HG03135 (cell line): Measurements from ENCODE around the gene HES5.

ENCODE experiments used
- ATAC-seq: cut with Tn5 transposase; IDR thresholded peaks from one replicate; pipeline ENCODE4 v1.9.1; 2021; ENCODE audit warnings: mild to moderate bottlenecking, moderate library complexity; ENCODE audit not compliant: unreplicated experiment

Gene HES5

GRCh38 chr1:2517966-2518365 lies 12.1 kb downstream of the HES5 start:
- no peak for ATAC-seq

DNA sequence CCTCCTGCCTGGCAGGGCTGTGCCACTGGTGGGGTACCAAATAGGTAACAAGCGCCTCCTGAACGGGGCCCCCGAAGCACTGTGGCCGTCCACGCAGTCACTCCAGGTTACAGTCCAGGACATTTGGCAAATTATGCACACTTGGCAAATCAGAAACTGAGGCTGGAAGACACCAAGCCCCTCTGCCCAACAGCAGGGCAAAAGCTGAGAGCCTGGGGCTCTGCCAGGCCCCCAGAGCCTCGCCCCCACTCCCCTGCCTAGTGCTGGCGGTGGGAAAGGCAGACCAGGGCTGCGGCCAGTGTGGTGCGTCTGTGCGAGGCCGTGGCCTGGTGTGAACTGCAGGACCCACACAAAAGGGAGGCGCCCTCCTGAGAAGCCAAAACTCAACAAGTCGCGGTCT lies 13.1 kb downstream of the HES5 start:
- no peak for ATAC-seq

GRCh38 chr1:2516124-2516523 lies 13.9 kb downstream of the HES5 start:
- no peak for ATAC-seq

DNA sequence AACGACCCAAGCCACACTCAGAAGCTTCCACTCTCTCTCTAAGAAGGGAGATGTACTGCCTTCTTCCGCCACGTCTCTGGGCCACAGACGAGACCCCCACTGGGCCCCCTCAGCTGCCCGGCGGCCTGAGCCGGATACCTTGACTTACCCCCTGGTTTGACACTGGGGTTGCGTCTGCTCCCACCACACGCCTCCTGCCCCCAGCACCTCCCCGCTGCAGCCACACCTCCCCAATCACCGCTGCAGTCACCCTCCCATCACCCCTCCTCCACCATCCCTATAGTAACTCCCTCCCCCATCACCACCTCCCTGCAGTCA lies 14.3 kb downstream of the HES5 start:
- no peak for ATAC-seq

DNA sequence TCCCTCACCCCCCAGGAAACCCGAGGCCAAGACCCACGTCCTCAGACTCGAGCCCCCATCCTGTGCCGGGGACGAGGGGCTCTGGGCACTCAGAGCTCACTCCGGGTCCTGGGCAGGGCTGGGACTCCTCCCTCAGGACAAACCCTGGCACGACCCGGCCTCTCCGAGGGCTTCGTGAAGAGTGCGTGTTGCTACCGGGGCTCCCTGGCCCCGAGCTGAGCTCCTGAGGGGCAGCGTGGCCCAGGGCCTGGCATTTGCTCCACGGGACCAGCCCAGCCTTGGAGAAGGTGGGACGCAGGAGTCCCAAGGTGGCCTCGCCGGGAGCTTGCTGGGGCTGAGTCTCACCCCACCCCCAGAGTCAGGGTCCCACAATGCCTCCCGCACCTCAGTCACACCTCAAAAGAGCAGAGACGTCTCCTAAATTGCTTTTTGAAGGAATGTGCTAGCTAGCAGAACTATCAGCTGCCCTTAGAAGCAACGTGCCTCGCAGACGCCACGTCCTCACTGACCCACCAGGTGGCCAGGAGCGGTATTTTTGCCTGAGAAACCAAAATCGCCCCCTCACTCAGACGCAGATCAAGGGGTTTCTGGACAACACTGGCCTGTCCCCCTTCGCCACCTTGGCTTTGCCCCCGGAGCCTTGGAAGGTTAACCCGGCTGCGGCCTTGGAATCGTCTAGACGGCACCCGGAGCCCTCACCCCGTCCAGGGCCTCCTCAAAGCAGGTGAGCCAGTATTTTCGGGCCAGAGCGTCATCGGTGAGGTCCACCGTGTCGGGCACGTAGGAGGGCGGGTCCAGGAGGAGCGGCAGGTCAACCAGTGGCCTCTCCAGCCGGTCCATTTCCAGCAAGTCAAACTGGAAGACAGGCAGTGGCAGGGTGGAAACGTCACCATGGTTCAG lies 14.9 kb downstream of the HES5 start:
- no peak for ATAC-seq

GRCh38 chr1:2513939-2514652 lies 16.0 kb downstream of the HES5 start:
- ATAC-seq: no peak

DNA sequence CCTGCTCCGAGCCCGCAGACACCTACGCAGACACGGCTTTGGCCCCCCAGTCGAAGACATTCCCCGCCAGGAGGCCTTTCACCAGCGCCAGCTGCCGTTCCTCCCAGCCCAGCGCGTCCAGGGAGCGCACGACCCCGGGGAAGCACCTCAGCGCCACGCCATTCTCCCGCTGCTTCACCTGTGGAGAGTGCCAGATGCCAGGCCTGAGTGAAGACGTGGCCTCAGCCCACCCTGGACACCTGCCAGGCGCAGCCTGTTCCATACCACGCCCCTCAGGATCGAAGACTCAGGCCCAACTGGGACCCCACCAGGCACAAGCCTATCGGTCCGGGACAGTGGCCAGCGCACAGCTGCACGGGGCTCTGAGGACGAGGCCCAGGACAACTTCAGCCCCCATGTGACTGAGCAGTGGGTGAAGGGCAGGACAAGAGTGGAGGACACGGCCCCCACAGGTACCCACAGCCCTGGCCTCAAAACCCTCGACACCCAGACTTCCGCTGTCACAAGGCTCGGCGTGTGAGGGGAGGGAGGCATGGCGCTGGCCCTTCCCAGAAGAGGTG lies 17.1 kb downstream of the HES5 start:
- no peak for ATAC-seq

- no peak for ATAC-seq
Measured at GRCh38 chr1:2510366-2511155, 19.5 kb downstream of the HES5 start.

DNA sequence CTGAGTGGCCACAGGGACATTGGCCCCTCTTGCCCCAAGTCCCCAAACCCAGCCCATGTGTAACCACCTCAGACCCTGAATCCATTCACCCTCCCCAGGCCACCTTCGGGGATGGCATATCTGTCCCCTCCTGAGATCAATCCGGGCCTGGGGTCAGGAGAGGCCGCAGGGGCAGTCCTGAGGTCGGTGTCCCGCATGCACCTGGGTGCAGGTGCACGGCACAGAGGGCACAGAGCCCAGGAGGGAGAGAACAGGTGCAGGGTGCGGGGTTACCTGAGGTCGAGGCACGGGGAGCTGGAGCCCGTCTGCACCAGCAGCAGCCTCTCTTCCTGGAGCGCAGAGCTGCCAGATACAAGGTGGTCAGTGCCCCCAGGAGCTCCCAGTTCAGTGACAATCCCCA lies 20.5 kb downstream of the HES5 start:
- no peak for ATAC-seq

DNA sequence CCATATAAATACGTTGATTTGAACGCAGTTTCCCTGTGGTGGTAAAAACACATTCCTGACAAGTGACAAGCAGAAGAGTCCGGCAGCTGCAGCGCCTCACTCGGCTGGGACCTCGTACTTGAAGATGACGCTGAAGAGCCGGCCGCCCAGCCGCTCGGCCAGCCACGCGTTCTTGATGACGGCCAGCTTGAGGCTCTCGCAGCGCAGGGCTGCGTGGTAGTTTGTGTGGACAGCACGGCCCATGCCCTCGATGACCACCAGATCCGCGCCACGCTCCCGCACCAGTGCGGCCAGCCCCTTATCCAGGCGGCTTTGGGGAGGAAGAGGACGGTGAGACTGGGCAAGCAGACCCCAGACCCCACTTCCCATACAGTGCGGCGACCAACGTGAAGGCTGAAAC lies 21.3 kb downstream of the HES5 start:
- no peak for ATAC-seq

DNA sequence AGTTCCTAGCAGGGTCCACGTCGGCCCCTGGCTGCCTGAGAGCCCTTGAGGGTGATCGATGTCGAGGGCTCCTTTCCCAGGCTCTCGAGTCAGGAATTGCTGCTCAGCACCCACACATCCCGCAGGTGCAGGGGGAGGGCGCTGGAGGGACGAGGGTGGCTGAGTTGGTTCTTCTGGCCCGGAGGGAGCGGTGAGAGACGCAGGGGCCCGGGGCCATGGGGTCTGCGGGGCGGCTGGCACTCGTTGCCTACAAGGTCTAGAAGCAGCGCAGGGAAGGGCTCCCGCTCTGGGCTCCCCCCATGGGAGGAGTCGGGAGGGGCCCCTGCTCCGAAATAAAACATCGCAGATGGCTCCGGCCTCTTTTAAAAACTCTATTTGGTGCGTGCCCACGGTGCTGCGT lies 21.9 kb downstream of the HES5 start:
- ATAC-seq: no peak

- no peak for ATAC-seq
Measured at GRCh38 chr1:2507744-2508155, 22.3 kb downstream of the HES5 start.

DNA sequence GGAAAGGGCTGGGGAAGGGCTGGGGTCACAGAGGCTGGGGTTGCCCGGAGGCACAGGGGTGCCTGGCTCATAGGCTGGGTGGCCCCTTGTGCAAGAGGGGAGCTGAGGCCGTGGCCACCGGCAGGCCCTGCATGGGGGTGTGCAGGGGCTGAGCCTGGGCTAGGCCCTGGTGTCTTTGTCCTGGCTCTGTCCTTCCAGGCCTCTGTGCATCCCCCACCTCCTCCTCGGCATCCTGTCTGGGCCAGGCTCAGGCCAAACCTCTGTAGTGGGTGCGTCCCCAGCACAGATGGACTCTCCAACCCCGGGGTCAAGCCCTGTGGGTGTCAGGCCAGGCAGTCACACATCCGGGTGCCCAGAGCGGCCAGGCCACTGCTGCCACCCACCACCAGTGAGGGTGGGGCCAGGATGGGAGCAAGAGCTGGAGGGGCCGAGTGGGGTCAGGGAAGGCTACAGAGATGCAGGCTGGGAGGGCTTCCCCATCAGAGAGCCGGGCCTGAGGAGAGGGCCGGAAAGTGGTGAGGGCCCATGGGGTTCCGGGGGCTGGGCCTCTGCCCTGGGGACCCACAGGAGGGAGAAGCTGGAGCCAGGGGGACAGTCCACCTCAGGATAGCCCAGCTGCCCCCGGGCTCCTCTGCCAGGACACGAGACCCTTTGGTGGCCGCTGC lies 23.0 kb downstream of the HES5 start:
- no peak for ATAC-seq

GRCh38 chr1:2506007-2506860 lies 23.8 kb downstream of the HES5 start:
- ATAC-seq: no peak

DNA sequence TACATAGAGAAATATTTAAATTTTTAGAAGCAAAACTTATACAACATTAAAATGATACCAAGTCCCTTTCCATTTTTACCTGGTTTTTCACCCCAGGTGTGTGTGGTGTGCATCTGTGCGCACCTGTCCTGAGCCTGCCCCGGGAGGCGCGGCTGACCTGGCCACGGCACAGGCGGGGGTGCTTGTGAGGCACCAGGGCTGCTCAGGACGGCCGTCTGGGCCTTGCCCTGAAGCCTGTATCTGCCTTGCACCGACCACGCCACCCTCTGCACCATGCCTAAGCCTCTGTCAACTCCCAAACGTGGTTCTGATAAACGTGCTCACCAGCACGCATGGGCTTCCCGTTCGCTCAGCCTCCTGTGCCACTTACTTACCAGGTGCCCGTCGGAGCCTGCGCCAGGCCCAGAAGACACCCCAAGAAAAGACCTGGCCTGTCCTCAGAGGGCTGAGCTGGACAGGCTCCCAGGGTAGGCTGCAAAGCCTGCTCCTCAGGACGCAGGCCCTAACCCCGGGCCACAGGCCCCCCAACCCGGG lies 24.5 kb downstream of the HES5 start:
- no peak for ATAC-seq

GRCh38 chr1:2504949-2505272 lies 25.2 kb downstream of the HES5 start:
- no peak for ATAC-seq

GRCh38 chr1:2504225-2504948 lies 25.7 kb downstream of the HES5 start:
- no peak for ATAC-seq

GRCh38 chr1:2503554-2504224 lies 26.4 kb downstream of the HES5 start:
- no peak for ATAC-seq
